ENCODE data around the gene GNAQ.

DNA sequence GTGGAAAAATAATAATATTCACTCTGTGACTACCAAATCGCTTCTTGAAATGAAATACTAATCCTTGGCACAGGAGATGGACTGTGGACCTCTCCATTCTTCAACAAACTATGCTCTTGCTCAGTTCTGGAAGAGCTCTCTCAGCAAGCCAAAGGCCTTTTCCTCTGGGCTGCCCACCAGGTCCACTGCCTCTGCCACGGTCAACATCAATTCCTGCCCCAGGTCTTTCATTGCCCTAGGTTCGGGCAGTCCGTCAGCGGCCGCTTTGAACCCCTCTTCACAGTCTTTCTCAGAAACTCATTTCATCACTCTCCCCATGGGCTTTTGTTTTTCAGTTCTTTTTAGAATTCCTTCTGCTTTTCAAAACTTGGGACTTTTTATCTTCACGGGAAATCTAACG, 64.9 kb downstream of the GNAQ start:
- TF ChIP-seq, protein P1, sequence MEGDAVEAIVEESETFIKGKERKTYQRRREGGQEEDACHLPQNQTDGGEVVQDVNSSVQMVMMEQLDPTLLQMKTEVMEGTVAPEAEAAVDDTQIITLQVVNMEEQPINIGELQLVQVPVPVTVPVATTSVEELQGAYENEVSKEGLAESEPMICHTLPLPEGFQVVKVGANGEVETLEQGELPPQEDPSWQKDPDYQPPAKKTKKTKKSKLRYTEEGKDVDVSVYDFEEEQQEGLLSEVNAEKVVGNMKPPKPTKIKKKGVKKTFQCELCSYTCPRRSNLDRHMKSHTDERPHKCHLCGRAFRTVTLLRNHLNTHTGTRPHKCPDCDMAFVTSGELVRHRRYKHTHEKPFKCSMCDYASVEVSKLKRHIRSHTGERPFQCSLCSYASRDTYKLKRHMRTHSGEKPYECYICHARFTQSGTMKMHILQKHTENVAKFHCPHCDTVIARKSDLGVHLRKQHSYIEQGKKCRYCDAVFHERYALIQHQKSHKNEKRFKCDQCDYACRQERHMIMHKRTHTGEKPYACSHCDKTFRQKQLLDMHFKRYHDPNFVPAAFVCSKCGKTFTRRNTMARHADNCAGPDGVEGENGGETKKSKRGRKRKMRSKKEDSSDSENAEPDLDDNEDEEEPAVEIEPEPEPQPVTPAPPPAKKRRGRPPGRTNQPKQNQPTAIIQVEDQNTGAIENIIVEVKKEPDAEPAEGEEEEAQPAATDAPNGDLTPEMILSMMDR (conservative IDR thresholded peaks at IDR 0.05 in 1 of 2, IDR thresholded peaks at IDR 0.05 in 1 of 2; ENCODE audit: low read depth in 1 of 2, low read length in 2 of 2): no peak
- no peak for TF ChIP-seq EZH2 (IDR thresholded peaks at IDR 0.05; ENCODE audit: low read length, missing control alignments)

Measured in fibroblast of lung (primary cell).